GM18507 (cell line): ENCODE data around the gene VCP.

Experiments used
- DNase-seq: peaks from one replicate; pipeline ENCODE4 v3.0.0; 2011; ENCODE audit warnings: low read depth; ENCODE audit not compliant: insufficient read length; ENCODE audit errors: extremely low spot score
- FAIRE-seq: peaks from 2 replicates; lab custom pipeline; 2011; peaks lifted over from hg19 to GRCh38; lab: Jason Lieb, UNC

The VCP gene

DNA sequence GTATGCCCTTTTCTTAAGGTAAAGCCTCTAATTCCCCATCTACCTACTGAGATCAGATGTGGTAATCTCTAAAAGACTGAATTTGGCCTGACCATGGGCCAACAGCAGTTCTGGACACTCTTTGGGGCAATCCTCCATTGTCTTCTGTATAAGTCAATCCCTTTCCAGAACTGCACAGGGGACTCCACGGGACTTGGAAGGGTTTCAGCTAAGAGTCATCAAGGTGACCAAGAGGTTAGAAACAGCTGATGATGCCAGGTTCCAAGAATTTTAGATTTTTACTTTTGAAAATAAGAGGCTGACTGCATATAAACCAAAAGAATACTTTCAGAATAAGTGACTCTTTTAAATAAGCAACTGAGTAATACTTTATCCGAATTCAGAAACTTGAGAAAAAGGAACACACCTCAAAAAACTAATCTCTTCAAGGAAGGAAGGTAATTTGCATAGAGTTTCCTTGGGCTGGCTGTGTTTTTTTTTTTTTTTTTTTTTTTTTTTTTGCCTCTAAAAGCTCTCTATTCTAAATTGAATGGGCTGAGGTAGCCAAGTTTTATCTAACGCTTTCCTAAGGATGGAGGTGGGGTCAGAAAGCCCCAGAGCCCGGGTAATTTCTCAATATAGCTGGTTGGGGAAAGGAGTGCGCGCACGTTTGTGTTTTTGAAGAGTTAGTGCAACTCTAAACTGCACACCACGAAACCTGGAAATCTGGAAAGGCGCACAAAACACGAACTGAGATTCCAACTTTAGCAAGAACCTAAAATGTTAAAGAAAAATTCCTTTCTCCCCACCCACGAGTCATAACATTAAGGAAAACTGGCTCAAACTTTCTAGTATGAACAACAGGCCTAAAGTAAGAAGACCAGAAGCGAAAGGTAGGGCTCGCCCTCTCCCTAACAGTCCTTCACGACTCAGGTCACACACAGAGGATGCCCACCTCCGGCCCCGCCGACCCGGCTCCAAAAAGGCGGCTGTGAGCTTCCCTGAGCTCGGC is 1.3 kb downstream of the VCP start:
- peak; percentile 65 for FAIRE-seq
- no peak for DNase-seq

DNA sequence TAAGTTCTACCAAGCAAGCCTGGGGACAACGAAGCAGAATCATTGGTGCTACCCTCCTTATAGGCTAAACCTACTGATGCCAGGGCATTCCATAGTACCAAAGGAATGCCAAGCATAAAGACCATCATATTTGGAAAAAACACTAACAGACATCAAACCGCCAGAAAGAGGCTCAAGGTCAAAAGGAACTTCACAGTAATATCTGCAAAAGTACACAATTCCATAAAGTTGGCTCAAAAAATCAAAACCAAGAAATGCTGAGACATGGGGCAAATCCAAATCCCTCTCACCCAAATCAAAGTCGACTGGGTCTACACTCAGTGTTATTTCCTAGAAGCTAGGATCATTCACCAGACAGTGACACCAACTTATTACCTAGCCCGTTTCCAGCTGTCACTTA is 3.4 kb downstream of the VCP start:
- DNase-seq: no peak
- no peak for FAIRE-seq

DNA sequence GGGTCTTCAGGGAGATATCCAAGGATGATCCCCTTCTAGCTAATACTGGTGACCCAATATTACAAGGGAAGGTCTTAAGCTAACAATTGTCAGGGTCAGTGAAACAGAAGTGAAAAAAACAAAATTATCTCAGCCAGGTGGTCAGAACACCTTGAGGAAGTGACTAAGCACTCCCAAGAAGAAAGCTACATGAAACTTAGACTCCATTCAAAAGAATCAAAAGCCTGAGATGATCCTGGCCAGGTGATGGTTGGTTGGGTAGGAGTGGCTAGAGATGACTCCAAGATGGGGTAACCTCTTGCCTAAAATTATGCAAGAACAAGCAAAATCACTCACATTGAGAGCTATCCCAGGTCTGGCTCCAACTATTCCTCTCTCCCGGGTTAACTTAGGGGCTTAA is 5.4 kb downstream of the VCP start:
- FAIRE-seq (no peak), DNase-seq (no peak)

DNA sequence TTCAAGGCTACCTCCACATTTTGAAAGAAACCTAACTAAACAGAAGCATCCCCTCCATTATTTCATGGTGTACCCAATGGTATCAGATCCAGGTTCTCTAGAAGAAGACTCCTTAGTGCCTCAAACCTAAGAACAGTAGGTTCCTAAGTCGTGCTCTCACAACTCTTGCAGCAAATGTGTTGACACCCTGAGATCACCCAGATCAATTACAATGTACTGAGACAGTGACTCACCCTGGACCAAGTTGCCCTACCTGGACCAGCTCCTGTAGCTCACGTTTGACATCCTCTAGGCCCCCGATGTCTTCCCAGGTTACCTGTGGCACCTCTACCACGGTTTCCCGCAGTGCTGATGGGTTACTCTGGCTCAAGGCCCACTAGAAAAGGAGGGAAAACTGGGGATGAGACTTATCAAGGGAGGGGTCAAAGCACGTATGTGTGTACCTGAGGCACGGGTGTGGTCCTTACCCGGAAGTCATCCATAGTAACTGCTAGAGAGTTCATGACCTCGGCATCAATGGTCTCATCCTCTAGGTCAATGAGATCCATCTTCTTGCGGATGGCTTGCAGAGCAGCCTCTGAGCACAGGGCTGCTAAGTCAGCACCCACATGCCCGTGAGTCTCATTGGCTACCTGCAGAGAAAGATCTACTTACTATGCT is 11.7 kb downstream of the VCP start:
- DNase-seq (no peak), FAIRE-seq (no peak)

DNA sequence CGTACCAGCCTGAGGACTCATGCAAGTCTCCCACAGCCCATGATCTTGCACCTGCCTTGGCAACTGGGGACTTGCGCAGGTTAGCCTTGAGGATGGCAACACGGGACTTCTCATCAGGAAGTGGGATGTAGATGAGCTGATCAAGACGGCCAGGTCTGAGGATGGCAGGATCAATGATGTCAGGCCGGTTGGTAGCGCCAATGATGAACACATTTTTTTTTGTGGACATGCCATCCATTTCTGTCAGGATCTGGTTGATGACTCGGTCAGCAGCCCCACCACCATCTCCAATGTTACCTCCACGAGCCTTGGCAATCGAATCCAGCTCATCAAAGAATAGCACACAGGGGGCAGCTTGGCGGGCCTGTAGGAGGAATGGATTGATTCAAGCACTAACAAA is 13.0 kb downstream of the VCP start:
- FAIRE-seq: no peak

DNA sequence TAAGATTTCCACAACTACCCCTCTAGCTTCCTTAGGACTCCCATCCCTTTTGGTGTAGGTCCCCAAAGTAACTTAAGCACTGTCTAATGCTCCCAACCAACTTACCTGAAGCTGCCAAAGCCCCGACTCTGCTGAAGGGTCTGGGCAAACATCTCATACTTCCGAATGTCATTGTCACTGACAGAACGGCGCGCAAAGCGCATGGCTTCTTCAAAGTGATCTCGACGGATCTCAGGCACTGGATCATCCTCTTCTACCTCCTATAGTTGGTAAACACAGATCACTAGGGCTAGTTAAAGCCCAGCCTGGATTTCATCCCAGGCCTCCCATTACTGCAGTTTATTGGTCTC is 15.2 kb downstream of the VCP start:
- no peak for DNase-seq
- no peak for FAIRE-seq

More for the DNA sequence above, 13.0 kb downstream of the VCP start:
- no peak for DNase-seq

DNA sequence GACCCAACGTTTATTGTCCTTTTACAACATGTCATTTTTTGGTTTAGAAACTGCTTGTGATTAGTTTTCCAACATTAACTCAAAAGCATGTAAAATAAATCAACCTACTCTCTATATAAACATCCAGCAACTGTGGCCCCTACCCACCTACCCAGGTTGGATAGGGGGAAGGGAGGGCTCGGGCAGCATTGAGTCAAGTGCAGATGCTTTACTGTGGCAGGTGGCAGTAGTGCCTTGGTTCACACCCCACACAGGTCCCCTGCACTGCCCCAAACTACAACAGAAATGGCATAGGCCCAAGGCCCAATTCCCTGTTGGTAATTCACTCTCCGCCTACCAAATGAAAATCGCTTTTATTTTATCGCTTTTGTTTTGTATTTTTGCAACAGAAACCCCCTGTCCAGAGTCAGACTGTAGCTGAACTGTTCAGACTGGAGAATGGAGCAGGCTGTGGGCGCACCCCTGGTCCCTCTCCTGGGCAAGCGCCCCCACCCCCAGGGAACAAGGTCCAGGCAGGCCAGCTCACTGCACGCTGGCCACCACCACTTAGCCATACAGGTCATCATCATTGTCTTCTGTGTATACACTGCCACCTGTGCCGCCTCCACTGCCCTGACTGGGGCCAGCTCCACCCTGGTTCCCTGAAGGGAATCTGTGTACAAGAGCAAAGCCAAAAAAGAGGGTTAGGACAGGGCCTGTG is 15.7 kb downstream of the VCP start:
- DNase-seq (no peak), FAIRE-seq (no peak)

DNA sequence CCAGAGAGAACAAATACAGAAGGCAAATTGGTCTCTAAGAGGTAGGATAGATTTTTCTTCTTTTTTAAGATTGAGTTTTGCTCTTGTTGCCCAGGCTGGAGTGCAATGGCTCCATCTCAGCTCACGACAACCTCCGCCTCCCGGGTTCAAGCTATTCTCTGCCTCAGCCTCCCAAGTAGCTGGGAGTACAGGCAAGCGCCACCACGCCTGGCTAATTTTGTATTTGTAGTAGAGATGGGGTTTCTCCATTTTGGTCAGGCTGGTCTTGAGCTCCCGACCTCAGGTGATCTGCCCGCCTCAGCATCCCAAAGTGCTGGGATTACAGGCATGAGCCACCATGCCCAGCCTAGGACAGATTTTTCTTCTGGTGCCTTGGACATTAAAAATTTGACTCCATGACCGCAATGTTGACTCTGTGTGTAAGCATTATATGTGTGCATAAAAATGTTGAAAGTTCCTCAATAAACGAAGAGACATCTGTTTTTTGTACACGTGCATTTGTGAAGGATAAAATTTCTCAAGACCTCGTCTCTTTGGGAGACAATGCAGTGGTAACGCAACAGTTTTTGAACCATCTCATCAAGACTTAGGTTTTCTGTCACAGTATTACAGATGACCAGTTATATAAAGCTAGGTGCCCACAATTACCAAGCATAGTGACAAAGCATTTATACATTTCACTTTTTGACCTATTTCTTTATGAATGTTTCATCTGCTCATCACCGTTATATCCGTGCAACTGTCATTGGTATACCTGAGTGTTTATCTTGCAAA is 17.4 kb downstream of the VCP start:
- FAIRE-seq (no peak), DNase-seq (no peak)

DNA sequence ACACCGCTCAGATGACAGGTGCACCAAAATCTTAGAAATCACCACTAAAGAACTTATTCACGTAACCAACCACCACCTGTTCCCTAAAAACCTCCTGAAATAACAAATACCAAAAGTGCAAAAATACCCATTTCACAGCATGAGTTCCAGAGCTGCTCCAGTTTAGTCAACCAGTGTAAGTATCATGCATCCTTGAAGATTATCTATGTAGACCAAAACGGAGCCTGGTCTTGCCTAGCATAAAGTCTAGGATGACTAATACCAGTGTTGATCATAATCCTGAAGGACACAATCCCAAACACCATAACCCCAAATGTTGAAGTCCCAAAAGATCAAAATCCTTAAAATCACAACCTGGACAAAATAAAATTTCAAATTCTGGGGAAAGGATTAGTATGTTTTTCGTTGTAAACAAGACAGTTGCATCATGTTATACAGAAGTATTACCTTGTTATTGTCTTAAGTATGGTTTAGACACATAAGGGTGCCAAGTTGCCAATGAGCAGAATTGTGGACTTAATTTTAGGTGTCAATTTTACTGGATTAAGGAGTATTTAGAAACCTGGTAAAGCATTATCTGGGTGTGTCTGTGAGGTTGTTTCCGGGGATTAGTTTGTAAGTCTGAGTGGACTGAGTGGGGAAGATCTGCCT is 18.1 kb downstream of the VCP start:
- no peak for FAIRE-seq
- no peak for DNase-seq

DNA sequence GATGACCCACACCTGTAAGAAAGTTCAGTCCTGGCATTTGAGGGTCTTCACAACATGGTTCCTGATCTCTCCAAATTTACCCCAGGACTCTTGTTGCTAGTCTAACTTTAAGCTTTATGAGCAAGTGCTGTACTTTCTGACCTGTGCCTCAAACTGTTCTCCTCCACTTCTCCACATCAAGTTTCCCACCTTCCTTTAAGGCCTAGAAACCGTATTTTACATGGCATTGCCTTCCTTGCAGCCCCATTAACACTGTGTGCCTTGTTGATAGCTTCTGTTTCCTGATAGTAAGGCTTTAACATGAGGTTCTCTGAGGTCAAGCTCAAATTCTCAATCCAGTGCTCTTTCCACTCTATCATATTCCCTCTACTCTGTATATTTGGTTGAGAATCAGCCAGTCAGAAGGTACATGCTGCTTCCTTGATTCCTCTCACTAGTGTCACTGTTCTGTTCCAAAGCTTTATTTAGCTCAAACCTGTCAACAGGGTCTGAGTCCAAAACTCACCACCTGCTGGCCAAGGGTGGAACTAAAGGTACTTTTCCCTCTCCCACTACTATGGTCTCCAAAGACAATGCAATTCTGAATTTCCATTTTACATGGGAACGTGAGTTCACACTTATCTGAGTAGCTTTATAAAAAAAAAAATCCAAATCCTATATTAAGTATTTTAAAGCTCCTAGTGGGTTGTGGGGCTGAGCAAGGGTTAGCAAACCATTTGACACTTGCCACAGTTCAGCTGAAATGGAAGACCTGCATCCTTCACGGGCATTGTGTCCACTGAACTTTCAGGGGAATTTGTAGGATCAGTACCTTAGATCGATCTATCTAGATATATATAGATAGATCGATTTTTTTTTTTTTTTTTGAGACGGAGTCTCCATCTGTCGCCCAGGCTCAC is 21.1 kb downstream of the VCP start:
- peak; percentile 32 for DNase-seq
- FAIRE-seq: peak; percentile 76

DNA sequence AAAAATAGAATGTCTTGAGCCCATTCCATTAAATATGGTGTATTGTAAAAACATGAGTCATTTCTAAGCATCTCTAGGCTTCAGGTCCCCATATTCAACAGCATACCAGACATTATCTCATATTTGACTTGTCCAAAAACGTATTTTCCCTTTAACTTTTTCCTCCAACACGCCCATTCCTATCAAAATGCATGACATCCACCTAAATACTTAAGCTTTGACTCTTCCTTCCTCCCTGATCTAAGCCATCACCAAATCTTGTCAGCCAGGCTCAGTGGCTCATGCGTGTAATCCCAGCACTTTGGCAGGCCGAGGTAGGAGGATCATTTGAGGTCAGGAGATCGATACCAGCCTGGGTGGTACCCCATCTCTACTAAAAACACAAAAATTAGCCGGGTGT is 23.9 kb downstream of the VCP start:
- no peak for DNase-seq
- FAIRE-seq: no peak

DNA sequence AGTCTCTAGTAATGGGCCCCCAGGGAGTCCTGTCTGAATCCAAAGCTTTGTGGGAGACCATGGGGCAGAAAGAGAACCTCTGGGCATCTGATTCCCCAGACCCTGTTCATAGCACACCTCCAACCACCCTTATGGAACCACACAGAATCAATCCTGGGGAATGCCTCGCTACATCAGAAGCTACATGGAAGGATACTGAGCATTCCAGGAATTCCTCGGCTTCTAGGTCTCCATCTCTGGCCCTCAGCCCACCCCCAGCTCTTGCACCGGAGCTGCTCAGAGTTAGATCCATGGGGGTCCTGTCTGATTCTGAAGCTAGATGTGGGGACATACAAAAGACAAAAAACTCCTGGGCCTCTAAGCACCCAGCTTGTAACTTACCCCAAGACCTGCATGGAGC is 28.4 kb downstream of the VCP start:
- no peak for FAIRE-seq

DNA sequence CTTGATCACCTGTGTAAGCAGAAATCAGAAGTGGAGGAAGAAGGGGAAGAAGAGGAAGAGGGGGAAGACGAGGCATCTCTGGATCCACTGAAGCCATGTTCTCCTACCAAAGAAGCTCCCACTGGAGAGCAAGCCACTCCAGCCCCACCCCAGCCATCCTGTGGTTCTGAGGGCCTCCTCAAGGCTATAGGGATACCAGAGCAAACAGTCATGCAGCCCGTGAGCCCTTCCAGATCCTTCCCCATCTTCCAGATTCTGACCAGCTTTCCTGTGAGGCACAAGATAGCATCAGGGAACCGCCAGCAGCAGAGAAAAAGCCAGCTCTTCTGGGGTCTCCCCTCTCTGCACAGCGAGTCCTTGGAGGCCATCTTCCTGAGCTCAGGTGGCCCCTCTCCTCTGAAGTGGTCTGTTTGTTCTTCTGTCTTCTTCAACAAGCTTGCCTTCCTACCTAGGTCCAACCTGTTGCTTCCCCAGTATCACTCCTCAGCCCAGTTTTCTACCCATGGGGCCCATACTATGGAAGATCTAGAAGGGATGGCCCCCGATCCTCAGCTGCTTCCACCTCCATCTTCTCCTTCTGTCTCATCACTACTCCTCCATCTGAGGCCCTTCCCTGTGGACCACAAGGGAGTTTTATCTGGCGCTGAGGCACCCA is 29.4 kb downstream of the VCP start:
- DNase-seq: no peak
- no peak for FAIRE-seq

More for the DNA sequence above, 28.4 kb downstream of the VCP start:
- no peak for DNase-seq

DNA sequence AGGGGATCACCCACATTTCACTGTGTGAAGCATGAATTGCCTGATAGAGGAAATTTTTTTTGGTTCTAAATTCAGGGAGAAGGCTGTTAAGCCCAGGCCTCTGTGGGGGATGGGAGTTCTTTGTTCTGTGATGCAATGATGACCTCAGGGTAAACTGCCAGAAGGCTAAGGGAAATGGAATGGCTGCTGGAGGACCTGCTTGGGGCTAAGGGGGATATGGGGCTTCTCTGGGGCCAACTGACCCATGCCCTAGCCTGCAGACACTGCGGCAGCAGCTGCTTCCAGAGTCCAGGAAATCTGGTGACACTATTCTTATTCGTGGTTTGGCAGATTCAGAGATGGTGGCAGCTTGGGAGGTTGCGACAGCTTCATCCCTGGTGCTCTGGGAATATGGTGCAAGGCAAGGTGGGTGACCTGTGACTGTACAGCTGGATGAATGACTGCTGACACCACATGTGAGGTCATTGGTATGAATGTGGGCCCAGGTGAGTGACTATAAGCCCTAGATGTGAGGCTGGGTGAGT is 30.3 kb downstream of the VCP start:
- FAIRE-seq: no peak
- no peak for DNase-seq

DNA sequence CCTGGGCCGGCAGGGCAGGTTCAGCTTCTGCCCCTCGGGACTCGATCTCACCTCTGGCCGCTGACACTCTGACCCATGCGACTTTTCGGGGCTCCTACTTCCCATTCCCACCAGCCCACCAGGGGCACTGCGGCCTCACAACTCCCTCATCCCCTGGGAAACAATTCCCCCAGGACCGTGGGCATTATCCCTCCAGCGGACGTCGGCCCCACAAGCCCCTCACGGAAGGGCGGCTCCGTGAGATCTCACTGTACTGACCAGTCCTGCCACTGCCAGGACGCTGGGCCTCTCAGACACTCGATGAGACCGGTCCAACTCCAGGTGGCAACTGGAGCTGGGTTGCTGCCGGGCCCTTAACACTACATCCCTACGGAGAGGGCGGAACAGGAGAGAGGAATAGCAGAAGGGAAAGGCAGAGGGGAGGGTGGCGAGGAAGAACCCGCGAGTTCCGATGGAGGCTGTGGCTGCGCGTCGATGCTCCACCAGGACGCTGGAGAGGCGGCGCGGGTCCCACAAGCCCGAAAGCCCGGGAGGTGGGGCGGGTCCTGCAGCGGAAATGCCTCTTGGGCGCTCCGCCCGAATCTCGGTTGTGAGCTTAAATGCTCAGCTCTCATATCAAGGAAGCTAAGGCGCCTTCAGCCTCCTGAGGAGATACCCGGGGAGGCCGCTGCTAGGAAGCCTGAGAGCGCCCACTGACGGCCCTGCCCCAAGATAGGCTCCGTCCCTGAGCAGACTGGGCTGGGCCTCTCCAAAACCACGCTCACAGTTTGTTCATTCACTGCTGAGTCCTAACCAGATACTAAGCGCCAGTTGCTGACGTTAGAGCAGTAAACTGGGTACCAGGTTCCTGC is 36.3 kb downstream of the VCP start:
- peak; percentile 44 for FAIRE-seq

DNA sequence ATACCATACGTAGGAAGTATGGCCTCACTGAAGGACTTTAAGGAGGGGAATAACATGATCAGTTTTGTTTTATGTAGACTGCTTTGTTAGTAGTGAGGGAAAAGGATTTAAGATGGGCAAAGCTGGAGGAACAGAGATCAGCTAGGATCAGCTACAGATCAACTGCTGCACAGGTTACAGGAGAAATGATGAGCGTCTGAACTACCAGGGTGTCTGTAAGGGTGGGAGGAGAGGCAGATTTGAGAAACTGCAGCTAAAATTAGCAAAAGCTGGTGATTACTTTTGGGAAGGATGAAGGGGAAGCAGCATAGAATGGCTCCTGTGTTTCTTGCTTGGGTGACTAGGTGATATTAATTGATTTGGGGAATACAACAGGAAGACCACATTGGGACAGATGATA is 39.3 kb downstream of the VCP start:
- FAIRE-seq: no peak

More for the DNA sequence above, 36.3 kb downstream of the VCP start:
- DNase-seq: peak; percentile 29

DNA sequence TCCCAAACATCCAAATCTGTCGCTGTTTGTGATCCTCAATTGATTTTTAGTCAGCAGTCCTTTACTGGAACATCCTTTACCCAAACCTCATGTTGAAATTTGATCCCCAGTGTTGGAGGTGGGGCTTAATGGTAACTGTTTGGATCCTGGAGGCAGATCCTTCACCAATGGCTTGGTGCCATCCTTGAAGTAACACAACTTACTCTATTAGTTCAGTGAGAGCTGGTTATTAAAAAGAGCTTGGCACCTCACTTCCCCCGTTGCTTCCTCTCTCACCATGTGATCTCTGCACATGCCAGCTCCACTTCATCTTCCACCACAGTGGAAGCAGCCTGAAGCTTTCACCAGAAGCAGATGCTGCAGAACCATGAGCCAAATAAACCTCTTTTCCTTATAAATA is 42.6 kb downstream of the VCP start:
- FAIRE-seq: no peak

More for the DNA sequence above, 39.3 kb downstream of the VCP start:
- no peak for DNase-seq

More for the DNA sequence above, 42.6 kb downstream of the VCP start:
- no peak for DNase-seq
